Suppressor macrophage treated with lipopolysaccharide for 1 hour (primary cell): ENCODE results near the gene DRD2.
"Not testable (repeated sequence)": the region's sequence is repeated elsewhere in the genome, so short reads cannot be mapped to it uniquely, and the experiment has no call there.

Source experiments
- DNase-seq, 3 donors: peaks; one replicate each; pipeline ENCODE4 v3.0.0-alpha.2; 2020 to 2022

DRD2 gene

GRCh38 chr11:113475160-113475761, at the start of gene DRD2:
Gene DRD2, minus strand, starts transcription at chr11:113475398. Its CDS starts 50,747 bp downstream, at chr11:113424651.
- no peak for DNase-seq

- not testable (repeated sequence) for DNase-seq
These were observed 48.7 kb upstream of the DRD2 start for GRCh38 chr11:113523906-113524305.

GRCh38 chr11:113521737-113522517, 46.7 kb upstream of the DRD2 start:
- no peak for DNase-seq

- no peak for DNase-seq
These were observed 44.9 kb upstream of the DRD2 start for GRCh38 chr11:113519989-113520613.

GRCh38 chr11:113518716-113519495, 43.7 kb upstream of the DRD2 start:
- no peak for DNase-seq

GRCh38 chr11:113517361-113517760, 42.2 kb upstream of the DRD2 start:
- no peak for DNase-seq

GRCh38 chr11:113514856-113515255, 39.7 kb upstream of the DRD2 start:
- no peak for DNase-seq

GRCh38 chr11:113507341-113507740, 32.1 kb upstream of the DRD2 start:
- no peak for DNase-seq

GRCh38 chr11:113506893-113507292, 31.7 kb upstream of the DRD2 start:
- no peak for DNase-seq

GRCh38 chr11:113506461-113506860, 31.3 kb upstream of the DRD2 start:
- no peak for DNase-seq

- DNase-seq = no peak
These were observed 30.6 kb upstream of the DRD2 start for GRCh38 chr11:113505541-113506375.

- DNase-seq = no peak
These were observed 29.8 kb upstream of the DRD2 start for GRCh38 chr11:113505046-113505445.

- DNase-seq = no peak
These were observed 29.4 kb upstream of the DRD2 start for GRCh38 chr11:113504586-113504985.

- no peak for DNase-seq
These were observed 28.9 kb upstream of the DRD2 start for GRCh38 chr11:113504071-113504470.

- DNase-seq = no peak
These were observed 22.1 kb upstream of the DRD2 start for GRCh38 chr11:113497066-113497910.

- no peak for DNase-seq
These were observed 20.9 kb upstream of the DRD2 start for GRCh38 chr11:113496026-113496651.

- DNase-seq = no peak
These were observed 18.8 kb upstream of the DRD2 start for GRCh38 chr11:113494021-113494420.

GRCh38 chr11:113493206-113493605, 18.0 kb upstream of the DRD2 start:
- DNase-seq = peak in 1 of 3 donors; percentile 9

GRCh38 chr11:113488931-113489351, 13.7 kb upstream of the DRD2 start:
- DNase-seq = no peak

GRCh38 chr11:113487622-113488021, 12.4 kb upstream of the DRD2 start:
- DNase-seq = no peak

- no peak for DNase-seq
These were observed 9.0 kb upstream of the DRD2 start for GRCh38 chr11:113484223-113484622.
